HL-60 (cell line): ENCODE data around the gene EZH1. TPM values are rescaled to one million over a fixed set of nuclear protein-coding genes. Genes with fewer than 3 reads are reported as not detected.

Source experiments
- microRNA-seq: library from miRNA; unstranded; fragments of <30 nt; microRNA quantifications from one replicate; pipeline ENCODE4, GENCODE V29; 2018

EZH1 gene

Small RNA genes lying within 50 kb of the gene (microRNA-seq; reads per million reads assigned to microRNA genes)
- not detected for gene MIR6780A
